ENCODE data around the gene ADAMTS2. TPM values are rescaled to one million over a fixed set of nuclear protein-coding genes. Genes with fewer than 3 reads are reported as not detected.

The ADAMTS2 gene
- total and polyA plus RNA-seq, 2 of the 8 experiments (the other 6 are each of a cell fraction or from before 2014, with no cell fraction given), result 6.6 to 7.3 TPM

GRCh38 chr5:179315356-179315890 lies 29.8 kb downstream of the ADAMTS2 start:
- no peak overlapping the region for H4K5ac ChIP-seq (ENCODE audit: insufficient read length, low read depth, low read length)
- no peak overlapping the region for H2BK5ac ChIP-seq (ENCODE audit: low read depth, low read length)
- H4K8ac ChIP-seq (ENCODE audit: extremely low read depth, insufficient read depth, low read length), result no peak overlapping the region
- no peaks in the 10 kb centered on the region for H3K27me3 ChIP-seq (replicated peaks in 1 of 4; ENCODE audit: control insufficient read depth in 3 of 4, extremely low read depth in 1 of 4, insufficient read depth in 3 of 4, low read length in 3 of 4)
- TF ChIP-seq GABPA (IDR thresholded peaks at IDR 0.05; ENCODE audit: borderline replicate concordance, insufficient read depth, low read length), result no peak
- no peak for TF ChIP-seq CTBP2 (IDR thresholded peaks at IDR 0.05; ENCODE audit: borderline replicate concordance, insufficient read depth, insufficient read length, low read length)
- TF ChIP-seq SRF (IDR thresholded peaks at IDR 0.05; ENCODE audit: low read depth, low read length), result no peak
- no peak for TF ChIP-seq TCF12 (IDR thresholded peaks at IDR 0.05; ENCODE audit: low read depth, low read length)
- TF ChIP-seq SIX5 (IDR thresholded peaks at IDR 0.05; ENCODE audit: low read depth, low read length), result no peak
- no peak for TF ChIP-seq SIN3A (conservative IDR thresholded peaks at IDR 0.05 in 1 of 2, IDR thresholded peaks at IDR 0.05 in 1 of 2; ENCODE audit: low read depth in 1 of 2, low read length in 2 of 2)
- no peak for TF ChIP-seq NRF1 (IDR thresholded peaks at IDR 0.05; ENCODE audit: low read depth, low read length)
- TF ChIP-seq MAFK (IDR thresholded peaks at IDR 0.05; ENCODE audit: low read depth, low read length), result no peak
- no peak for TF ChIP-seq CHD1 (IDR thresholded peaks at IDR 0.05; ENCODE audit: low read depth, low read length)
- no peak for TF ChIP-seq KDM5A (IDR thresholded peaks at IDR 0.05; ENCODE audit: low read length)
- no peak for TF ChIP-seq TBP (IDR thresholded peaks at IDR 0.05; ENCODE audit: low read depth, low read length)
- no peak overlapping the region for H3K4ac ChIP-seq (replicated peaks; ENCODE audit: insufficient read length, low read depth, low read length)
- H2BK120ac ChIP-seq (replicated peaks; ENCODE audit: low read depth, low read length), result no peak overlapping the region
- 87% methylated on average over 15 of the region's 16 CpGs; no CpG with 5 or more reads in 1 of the 2 experiments for WGBS, 2 experiments (ENCODE audit: extremely low coverage in 1 of 2, insufficient coverage in 1 of 2, insufficient read length in 1 of 2, insufficient replicate concordance in 2 of 2, low coverage in 1 of 2, low lambda C conversion rate in 2 of 2, missing lambda C conversion rate in 1 of 2)
- FAIRE-seq (no peak), DNase-seq (ENCODE audit: low read depth in 1 of 2, low spot score in 2 of 2) (no peak)
- H2AK5ac ChIP-seq (ENCODE audit: low read depth, low read length), result no peak overlapping the region
- peaks cover 0 to 8% of the 10 kb centered on the region in 2 experiments for H4K20me1 ChIP-seq (replicated peaks in 1 of 2; ENCODE audit: control insufficient read depth in 1 of 2, insufficient read depth in 2 of 2, low read length in 2 of 2)
- no peak overlapping the region for H3K14ac ChIP-seq (ENCODE audit: insufficient read length)
- H3K4me1 ChIP-seq (replicated peaks in 1 of 4; ENCODE audit: control insufficient read depth in 3 of 4, insufficient read depth in 4 of 4, low read length in 3 of 4), result peaks cover 0 to 3% (median 0%) of the 10 kb centered on the region in 4 experiments; a peak in 2 of 7 replicates
- H3K4me2 ChIP-seq (ENCODE audit: insufficient read depth in 1 of 2, low read depth in 2 of 2, low read length in 2 of 2), result no peak overlapping the region
- no peak overlapping the region for H3K4me3 ChIP-seq (ENCODE audit: extremely low read depth in 1 of 4, insufficient read depth in 2 of 4, low read depth in 3 of 4, low read length in 4 of 4)
- H3K18ac ChIP-seq (ENCODE audit: extremely low read depth, low read length), result no peak overlapping the region
- no peak overlapping the region for H4K91ac ChIP-seq (replicated peaks; ENCODE audit: insufficient read length, low read length)
- no peak overlapping the region for H2AFZ ChIP-seq (ENCODE audit: low read length)
- no peak overlapping the region for H2BK15ac ChIP-seq (ENCODE audit: low read length)
- no peak overlapping the region for H3K9ac ChIP-seq (replicated peaks in 1 of 4; ENCODE audit: extremely low read depth in 1 of 4, low read depth in 3 of 4, low read length in 3 of 4)
- peaks cover 4% of the 10 kb centered on the region; the same call in 1 of the 2 replicates for H3K79me1 ChIP-seq (ENCODE audit: low read depth, low read length)
- no peaks in the 10 kb centered on the region for H3K79me2 ChIP-seq (ENCODE audit: control insufficient read depth in 1 of 2, insufficient read depth in 2 of 2, low read length in 2 of 2)
- H2BK12ac ChIP-seq (ENCODE audit: low read depth, low read length), result no peak overlapping the region
- ChIA-PET CTCF (ENCODE audit: partially characterized antibody) (no interaction called here), POLR2A (ENCODE audit: partially characterized antibody) (interaction anchor here (1.3 kb wide), 1 partner anchor 11 kb away, joined by 3 read pairs; no protein-coding TSS in a partner anchor)
- no peaks in the 10 kb centered on the region for H3K23me2 ChIP-seq (ENCODE audit: low read depth, low read length)
- H3K9me3 ChIP-seq (ENCODE audit: insufficient read depth in 2 of 2, low read depth in 1 of 2, low read length in 1 of 2), result peaks cover 0 to 3% of the 10 kb centered on the region in 2 experiments; a peak in 1 of 4 replicates
- no peak overlapping the region for H2BK20ac ChIP-seq (ENCODE audit: low read length)
- H3K56ac ChIP-seq (replicated peaks; ENCODE audit: insufficient read length, low read depth, low read length), result no peak overlapping the region
- H3K23ac ChIP-seq (ENCODE audit: insufficient read length), result no peak overlapping the region
- no peaks in the 10 kb centered on the region for H3K36me3 ChIP-seq (ENCODE audit: control insufficient read depth in 2 of 4, insufficient read depth in 4 of 4, low read length in 3 of 4)
- H3K27ac ChIP-seq (ENCODE audit: low read depth, low read length), result no peak overlapping the region
